NK-92 (cell line): ENCODE results near the gene HMGCLL1.

Experiments
- DNase-seq: peaks from one replicate; lab custom pipeline; 2025; ENCODE audit not compliant: unreplicated experiment; lab: John Stamatoyannopoulos, UW

HMGCLL1 gene

DNA sequence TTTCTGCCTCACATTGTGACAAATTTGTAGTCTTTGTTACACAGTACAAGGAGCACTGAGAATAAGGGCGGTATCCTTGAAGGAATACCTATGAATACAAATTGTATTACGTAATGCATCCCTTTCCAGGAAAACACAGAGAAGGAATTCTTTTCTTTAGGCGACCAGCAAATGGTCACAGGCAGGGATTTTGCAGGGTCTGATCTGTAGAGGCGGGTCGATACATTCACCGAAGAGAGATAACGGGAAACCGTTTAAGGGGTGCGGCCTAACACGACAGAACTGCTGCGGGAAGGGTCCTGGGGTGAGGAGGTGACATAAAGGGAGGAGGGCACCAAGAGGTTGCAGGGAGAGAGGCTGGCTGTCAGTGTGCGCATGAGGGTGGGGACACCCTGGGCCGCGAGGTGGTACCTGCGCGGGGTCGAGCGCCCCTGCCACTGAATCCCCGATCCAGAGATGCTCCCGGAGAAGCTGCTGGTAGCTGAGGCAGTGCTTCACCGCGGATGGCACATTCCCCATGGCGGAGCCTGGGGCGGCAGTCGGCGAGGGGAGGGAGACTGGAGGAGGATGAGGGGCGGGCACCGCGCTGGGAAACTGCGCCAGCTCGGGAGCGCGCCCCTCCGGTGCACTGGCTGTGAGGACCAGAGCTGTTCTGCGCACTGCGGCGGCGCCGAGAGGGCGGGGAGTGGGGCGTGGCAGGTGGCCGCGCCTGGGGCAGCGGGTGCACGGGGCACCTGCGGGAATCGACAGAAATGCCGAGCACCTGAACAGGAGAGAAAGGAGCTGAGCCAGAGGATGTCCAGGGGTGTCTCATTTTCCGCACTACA, at the start of gene HMGCLL1:
HMGCLL1 (minus strand) TSS at position 656 of the 827 bp plus-strand sequence; CDS start at position 519, 137 bp downstream.
- no peak for DNase-seq

DNA sequence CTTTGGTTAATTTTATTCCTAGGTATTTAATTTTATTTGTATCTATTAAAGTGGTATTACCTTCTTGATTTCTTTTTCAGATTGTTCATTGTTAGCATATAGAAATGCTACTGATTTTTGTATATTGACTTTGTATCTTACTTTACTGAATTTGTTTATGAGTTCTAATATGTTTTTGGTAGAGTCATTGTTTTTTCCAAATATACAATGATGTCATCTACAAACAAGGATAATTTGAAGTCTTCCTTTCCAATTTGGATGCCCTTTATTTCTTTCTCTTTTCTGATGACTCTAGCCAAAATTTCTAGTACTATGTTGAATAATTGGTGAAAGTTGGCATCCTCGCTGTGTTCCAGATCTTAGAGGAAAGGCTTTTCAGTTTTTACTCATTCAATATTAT, 43.0 kb upstream of the HMGCLL1 start:
- no peak for DNase-seq

DNA sequence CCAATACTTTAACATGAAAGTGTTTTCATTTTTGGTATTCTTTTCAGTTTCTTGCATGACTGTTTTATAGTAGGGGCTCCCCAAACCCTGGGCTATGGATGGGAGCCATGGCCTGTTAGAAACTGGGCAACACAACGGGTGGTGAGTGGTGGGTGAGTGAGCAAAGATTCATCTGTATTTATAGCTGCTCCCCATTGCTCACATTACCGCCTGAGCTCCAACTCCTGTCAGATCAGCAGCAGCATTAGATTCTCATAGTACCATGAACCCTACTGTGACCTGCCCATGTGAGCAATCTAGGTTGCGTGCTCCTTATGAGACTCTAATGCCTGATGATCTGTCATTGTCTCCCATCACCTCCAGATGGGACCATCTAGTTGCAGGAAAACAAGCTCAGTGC, 42.3 kb upstream of the HMGCLL1 start:
- no peak for DNase-seq

DNA sequence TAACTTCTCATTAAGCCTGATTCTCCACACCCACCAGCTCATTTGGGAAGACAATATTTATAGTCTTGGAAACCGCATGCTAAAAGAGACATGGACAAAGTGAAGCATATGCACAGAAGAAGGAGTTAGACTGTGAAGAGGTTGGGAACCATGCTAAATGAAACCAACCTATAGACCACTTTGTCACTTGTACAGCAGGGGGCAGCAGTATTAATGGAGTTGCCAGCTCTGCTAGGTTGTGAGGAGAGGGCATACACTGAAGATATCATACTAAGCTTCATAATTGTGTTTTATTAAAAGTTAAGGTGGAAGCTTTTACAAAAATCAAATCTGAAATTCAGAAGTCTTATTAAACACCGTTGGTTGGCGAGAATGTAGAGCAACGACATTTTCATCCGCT, 38.3 kb upstream of the HMGCLL1 start:
- DNase-seq: no peak

DNA sequence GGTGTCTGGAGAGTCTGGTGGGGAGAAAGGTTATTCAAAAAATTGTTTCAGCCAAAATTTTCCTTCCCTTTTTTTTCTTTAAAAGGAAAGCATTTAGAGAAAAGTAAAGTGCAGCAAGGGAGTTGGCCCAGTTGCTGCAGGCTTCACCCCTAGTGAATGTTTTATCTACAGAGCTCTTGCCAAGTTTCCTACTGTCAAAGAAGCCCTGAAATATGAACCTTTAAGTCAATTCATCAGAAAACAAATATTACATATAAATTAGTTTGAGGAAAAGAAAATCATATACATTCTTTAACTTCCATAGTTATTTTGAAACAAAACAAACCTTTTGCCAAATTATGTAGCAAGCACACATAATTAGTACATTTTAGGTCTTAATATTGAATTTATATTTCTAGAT, 25.0 kb upstream of the HMGCLL1 start:
- no peak for DNase-seq

DNA sequence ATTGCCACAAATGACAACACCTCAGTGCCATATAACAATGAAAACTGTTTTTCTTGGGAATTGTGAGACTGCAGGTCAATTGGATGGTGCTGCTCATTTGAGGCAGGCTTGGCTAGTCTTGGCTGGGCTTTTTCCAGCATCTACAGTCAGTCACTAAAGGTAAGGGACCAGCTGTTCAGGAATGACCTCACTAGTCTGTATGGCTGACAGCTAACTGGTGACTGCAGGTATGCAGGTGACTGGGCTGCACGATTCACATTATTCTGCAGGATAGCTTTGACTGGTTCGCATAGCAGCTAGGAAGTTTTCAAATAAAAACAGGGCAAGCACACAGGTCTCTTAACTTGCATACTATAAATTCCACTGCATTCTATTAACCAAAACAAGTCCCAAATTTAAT, 22.1 kb upstream of the HMGCLL1 start:
- no peak for DNase-seq

DNA sequence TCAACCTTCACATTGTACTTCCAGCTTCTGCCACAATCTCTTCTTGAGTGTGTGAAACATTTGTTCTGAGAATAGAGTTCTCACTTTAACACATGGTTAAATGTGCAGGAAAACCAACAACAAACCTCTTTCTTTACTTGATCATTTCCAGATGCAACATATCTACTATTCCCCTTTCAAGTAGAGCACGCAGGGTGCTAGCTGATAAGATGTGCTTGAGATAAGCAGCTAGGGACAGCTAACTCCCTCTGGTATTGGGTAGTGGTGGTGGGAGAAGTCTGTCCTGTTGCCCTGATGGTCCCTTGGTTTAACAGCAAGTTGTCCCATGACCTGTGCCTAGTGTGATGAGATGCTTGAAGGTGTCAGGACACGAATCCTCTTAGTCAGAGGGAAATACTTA, 15.4 kb upstream of the HMGCLL1 start:
- DNase-seq: no peak

DNA sequence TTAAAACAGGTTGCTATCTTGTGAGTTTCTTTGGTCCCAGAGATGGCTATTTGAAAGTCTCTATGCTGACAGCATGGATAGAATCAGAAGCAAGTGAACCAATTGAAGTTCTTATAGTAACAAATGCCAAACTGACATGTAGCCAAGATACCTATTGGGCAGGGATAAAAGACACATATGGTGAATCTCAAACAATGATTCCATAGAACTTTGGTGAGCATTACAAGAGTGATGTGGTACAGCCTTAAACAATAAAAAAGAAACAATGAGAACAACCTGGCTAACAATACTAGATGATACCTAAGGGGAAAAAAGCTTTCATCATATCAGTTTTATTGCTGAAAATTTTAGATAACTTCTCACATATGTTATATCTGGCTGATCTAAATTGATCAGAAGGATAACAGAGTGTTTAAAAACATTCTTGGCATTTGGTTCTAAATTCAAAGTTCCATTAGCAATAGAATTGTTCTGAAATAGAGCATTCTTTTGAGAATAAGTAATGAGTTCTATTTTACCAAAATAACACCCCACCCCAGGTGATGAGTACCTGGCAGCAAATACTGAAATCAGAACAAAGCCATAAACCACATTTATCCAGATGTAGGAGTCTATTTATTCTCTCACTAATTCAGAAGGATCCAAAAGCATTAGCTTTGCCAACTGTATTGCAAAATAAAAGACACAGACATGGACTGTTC, 5.8 kb upstream of the HMGCLL1 start:
- no peak for DNase-seq

DNA sequence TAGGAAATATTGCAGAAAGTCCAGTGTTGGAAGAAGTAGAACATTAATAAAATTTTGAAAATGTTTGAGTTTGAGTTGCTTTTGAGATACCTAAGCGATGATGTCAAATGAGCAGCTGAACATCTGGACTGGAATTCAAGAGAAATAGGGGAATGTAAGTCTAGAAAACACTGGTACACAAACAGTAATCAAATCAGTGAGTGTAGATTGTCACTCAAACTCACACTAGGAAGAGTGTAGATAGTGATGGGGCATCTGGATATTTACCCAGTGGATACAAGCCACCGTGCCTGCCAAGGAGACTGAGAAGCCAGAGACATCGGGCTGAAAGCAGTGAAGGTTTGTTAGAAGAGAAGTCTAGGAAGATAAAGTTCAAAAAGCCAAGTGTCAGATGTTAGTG, 2.2 kb downstream of the HMGCLL1 start:
- DNase-seq: no peak

DNA sequence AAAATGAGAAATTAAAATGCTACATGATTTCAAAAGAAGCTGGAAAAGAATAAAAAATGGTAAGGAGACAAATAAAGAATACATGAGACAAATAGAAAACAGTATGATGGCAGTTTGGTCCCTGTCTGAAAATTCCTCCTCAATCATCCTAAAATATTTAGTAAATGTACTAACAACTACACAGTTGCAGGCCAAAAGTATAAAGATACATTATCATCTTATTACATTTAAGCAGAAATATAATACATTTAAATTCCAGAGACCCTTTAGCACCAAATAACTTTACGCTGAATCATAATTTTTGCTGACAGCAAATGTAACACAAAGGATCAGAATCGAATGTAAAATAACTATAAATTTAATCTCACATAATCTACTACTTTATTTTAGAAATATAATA, 4.4 kb downstream of the HMGCLL1 start:
- no peak for DNase-seq

DNA sequence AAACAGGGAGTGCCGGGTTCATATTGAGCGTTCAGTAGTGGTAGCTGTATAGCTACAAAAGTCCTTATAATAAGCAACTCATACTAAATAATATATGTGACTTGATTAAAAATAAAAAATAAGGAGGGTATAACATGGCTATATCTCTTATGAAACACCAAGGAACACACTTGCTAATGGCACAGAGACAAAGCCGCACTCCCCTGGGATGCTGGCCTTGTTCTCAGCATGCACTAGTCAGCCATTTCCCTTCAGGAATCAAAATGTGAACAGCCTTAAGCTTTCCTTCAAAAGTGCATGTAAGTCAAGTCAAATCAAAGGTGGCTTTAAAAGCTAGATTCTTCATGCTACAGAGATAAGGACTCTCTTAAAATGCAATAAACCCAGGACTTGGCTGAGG, 9.4 kb downstream of the HMGCLL1 start:
- no peak for DNase-seq

DNA sequence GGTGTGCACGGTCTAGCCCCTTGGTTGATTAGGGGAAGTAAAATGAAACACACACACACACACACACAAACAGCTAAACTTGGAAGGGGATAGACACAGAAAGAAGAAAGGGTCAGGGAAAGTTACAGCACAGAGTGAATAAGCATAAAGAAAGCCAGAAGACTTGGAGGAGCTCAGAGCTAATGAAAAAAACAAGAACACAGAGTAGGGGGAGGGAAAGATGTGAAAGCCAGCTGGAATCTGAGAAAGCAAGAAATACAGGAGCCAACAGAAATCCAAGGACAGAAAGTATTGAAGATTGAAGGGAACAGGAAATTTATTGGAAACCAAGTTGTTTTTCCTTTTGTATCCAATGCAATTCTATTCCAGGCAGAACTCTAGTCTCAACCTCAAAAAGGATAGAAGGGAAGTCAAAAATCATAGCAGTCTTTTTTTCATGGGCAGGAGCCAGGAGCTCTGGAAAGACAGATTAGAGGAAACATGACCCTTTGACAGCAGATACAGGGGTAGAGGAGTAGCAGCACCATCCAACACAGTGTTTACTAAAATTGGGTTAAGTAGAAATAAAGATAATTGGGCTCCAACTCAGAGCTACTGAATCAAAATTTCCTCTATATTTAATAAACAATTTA, 10.1 kb downstream of the HMGCLL1 start:
- no peak for DNase-seq

DNA sequence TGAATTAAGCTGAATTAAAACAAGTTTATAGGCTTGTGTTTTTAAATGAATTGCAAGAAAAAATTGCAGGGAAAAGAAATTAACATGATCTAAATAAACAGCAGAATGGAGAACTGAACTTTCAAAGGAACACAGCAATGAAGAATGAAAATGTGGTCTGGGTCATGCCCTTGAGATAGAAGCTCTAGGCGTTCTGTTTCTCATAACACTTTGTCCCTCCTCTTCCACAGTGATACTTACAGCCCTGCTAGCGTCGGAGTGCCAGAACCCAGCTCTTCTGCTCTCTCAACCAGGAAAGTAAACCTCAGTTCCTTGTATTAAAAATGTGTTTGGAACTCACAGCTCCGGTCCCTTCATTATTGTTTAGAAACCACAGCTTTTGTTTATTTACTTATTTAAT, 11.4 kb downstream of the HMGCLL1 start:
- no peak for DNase-seq

DNA sequence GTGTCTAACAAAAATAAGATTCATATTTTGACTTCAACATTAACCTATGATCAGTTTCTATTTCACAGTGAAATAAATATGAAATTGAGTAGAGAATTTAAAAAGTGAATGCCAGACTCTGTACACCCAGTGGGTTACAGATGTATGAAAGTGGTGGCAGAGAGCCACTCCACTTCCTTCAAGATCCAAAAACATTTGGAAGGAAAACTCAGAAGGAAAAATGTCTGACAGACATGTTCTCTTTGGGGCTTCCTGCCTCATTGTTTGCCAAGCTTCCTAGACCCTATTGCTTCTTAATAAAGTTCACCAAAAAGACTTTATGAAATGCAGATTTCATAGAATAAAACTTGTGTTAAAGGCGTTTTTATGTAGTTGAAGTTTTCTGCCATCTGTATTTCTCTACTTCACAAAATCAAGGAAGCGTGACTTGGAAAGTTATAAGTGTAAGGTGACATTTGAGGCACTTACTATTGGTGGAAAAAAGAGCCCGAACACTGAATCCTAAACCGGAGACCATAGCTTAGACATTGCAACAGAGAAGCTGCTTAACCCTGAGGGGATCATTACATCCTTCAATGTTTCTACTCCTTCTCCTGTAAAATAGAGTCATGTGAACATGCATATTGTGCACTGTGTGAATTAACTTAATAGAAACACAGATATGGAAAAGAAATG, 12.8 kb downstream of the HMGCLL1 start:
- DNase-seq: no peak

DNA sequence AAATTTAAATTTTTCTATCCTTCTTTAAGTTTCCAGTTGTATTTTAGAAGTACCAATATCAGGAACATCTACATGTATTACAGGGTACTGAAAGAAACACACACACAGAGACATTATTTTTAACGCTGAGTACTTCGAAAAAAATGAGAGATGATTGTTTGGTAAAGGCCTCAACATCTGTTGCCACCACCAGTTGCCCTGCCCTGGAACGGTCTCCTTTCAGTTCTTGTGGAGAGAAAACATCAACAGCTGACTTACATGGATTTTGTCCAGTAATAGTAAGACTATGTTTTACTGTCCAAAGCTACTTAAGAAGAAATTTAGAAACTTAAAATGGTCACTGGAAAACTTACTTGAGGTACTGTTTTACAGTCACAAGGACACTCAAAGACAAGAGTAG, 16.7 kb downstream of the HMGCLL1 start:
- no peak for DNase-seq

DNA sequence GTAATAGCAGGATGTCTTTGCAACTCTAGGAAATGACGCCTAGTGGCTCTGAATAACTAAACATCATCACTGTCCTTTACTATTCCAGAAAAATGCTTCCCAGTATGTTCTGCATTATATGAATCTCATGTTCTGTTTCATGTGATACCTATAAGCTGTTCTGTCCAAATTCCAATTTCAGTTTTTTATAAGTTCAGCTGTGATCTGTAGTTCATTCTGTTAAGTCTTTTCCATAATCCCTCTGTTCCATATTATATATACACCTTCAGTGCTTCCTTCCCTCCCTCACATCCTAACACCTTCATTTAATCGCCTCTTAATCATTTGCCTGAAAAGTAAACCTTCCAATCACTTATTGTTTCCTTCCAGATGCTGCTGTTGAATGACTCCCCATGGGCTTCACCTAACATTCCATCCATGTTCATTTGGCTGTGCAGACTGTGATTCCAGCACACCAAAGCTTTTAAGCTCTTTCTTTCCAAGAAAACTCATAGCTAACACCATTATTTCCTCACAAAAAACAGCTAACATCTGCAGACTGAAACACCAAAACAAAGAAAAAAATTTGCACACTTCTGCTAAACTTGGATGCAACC, 18.6 kb downstream of the HMGCLL1 start:
- DNase-seq: no peak

DNA sequence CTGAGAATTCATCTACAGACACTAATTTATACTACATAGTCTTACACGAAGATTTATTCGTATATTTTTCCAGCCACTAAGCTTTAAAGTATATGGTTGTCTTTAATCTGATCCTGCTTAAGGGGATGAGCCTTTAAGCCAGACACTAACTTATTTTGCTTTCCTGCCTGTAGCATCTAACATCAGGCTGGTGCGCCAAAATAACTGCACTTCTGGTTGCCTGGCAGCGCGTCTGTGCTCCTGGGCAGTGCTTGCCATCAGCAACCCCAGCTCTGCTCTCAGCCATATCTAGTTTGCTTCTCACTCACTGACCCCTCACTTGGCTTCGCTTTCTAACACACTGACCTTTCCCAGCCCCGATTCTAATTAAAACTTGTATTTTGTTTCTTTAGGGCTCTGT, 21.8 kb downstream of the HMGCLL1 start:
- no peak for DNase-seq

DNA sequence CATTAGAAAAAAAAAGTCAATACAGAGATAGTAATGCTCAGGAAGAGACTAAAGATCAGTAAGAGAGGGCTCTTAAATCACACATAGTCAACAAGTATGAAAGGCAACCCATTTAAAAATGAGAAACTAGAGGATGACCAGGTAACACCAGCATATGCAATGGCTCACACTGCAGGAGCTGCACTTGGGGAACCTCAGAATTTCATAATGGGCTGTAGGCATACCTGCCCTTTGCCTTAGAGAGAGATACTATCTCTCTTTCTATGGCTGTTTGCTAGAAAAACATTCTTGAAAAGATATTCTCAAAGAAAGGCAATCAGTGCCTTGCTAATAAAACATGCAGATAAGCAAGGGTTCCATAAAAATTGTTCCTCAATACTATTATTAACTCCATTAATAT, 33.2 kb downstream of the HMGCLL1 start:
- DNase-seq: no peak

DNA sequence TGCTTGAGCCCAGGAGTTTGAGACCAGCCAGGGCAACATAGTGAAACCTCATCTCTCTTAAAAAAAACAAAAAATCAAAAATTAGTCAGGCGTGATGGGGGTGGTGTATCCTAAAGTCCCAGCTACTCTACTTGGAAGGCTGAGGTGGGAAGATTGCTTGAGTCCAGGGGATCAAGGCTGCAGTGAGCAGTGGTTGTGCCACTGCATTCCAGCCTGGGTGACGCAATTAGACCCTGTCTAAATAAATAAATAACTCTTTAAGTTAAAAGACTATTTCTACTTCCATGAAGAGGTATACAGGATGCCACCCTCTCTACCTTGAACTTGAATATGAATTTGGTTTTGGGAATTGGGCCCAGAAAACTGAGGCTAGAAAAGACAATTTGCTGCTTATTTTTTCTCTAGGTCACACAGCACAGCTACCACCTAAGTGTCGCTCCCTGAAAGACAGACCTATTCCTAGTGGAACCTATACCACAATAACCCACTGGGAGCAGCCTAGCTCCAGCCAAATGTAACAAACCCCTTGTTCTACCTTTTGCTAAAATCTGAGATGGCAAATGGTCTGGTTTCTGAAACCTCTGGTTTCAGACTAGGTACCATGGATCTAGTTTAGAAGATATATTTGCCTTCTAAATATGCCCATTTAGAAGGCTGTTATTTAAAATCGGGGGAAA, 35.2 kb downstream of the HMGCLL1 start:
- DNase-seq: no peak

DNA sequence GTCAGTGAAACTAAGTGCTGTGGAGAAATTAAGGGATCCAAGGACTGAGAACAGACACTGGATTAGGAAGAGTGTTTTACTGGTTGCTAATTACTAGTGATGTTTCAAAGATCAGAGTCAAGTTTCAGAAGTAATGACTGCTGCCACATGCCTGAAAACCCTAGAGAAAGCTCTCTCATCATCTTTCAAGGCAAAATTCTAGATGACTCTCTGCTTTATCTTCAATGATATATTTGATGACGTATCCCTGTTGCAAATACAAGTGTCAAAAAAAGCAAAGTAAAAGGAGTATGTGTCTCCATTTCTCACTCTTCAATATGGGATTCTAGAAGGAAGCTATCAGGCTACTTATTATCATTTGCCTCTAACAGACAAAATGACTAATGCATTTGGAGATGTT, 38.0 kb downstream of the HMGCLL1 start:
- DNase-seq: no peak
